Panc1 (cell line): ENCODE measurements around the gene LRMDA. TPM values are rescaled to one million over a fixed set of nuclear protein-coding genes. Genes with fewer than 3 reads are reported as not detected.

ENCODE experiments used
- ATAC-seq: fragments of 200-7000 bp; cut with Tn5 transposase; 2 replicates; pipeline ENCODE4 v1.9.1; 2020; ENCODE audit warnings: mild to moderate bottlenecking, moderate library complexity
- BruUV-seq: library from RNA; stranded (reverse); fragments of 400-500 nt; replicated peaks from 2 replicates; lab custom pipeline; 2021; lab: Mats Ljungman, UMichigan
- CTCF ChIA-PET: fragments of 300-600 bp; sonication (Branson Sonifier 250); formaldehyde crosslinking; loops from one replicate; lab custom pipeline; 2022; ENCODE audit warnings: antibody characterized with exemption; lab: Charles Lee
- POLR2A ChIA-PET: fragments of 300-600 bp; sonication (Branson Sonifier 250); formaldehyde crosslinking; loops from one replicate; lab custom pipeline; 2022; ENCODE audit warnings: antibody characterized with exemption; lab: Charles Lee
- DNase-seq: peaks from one replicate; pipeline ENCODE4 v3.0.0-alpha.2; 2010; ENCODE audit warnings: low read depth, low spot score
- H3K27ac ChIP-seq: 2 replicates; pipeline ENCODE4 v1.5.1; 2011; ENCODE audit warnings: mild to moderate bottlenecking, low read length, inconsistent platforms
- H3K27me3 ChIP-seq: fragments of 200-500 bp; sonication (Bioruptor generic); 2 replicates; pipeline ENCODE4 v1.6.0; 2014; ENCODE audit warnings: low read length, inconsistent platforms; ENCODE audit not compliant: control insufficient read depth, insufficient read depth
- H3K36me3 ChIP-seq: fragments of 200-500 bp; sonication (Bioruptor generic); 2 replicates; pipeline ENCODE4 v1.5.1; 2014; ENCODE audit warnings: inconsistent platforms, mild to moderate bottlenecking, low read length, moderate library complexity; ENCODE audit not compliant: control insufficient read depth, insufficient read depth
- H3K4me1 ChIP-seq: 2 replicates; pipeline ENCODE4 v1.5.1; 2011; ENCODE audit warnings: inconsistent platforms, mild to moderate bottlenecking, low read length, moderate library complexity; ENCODE audit not compliant: control insufficient read depth, insufficient read depth
- H3K4me3 ChIP-seq, 2 experiments: 2 replicates each; pipeline ENCODE4 v1.5.1; 2011 to 2012; ENCODE audit warnings: low read depth in 2 of 2, low read length in 2 of 2, mild to moderate bottlenecking in 2 of 2, inconsistent platforms in 1 of 2, moderate library complexity in 1 of 2
- H3K9me3 ChIP-seq: fragments of 200-500 bp; sonication (Bioruptor generic); 2 replicates; pipeline ENCODE4 v1.5.1; 2014; ENCODE audit warnings: low read depth, mild to moderate bottlenecking, inconsistent platforms, low read length, moderate library complexity; ENCODE audit not compliant: control insufficient read depth, insufficient read depth
- CTCF ChIP-seq: fragments of 450-650 bp; IDR thresholded peaks from 2 replicates; pipeline ENCODE4 v1.5.1; 2017; ENCODE audit warnings: mild to moderate bottlenecking
- POLR2AphosphoS5 ChIP-seq: IDR thresholded peaks from 2 replicates; pipeline ENCODE4 v1.6.1; 2012; ENCODE audit warnings: mild to moderate bottlenecking, low read depth, low read length, moderate library complexity
- REST ChIP-seq, 2 experiments: IDR thresholded peaks; 2 replicates each; pipeline ENCODE4 v1.6.1; 2011 to 2012; ENCODE audit warnings: low read depth in 2 of 2, control low read depth in 1 of 2, low read length in 1 of 2, mild to moderate bottlenecking in 1 of 2, moderate library complexity in 1 of 2; ENCODE audit not compliant: insufficient read depth in 1 of 2
- SIN3A ChIP-seq: IDR thresholded peaks from 2 replicates; pipeline ENCODE4 v1.6.1; 2012; ENCODE audit warnings: low read depth, mild to moderate bottlenecking, low read length, moderate library complexity, borderline replicate concordance; ENCODE audit not compliant: insufficient read depth
- TCF7L2 ChIP-seq: IDR thresholded peaks from 2 replicates; pipeline ENCODE4 v1.6.1; 2011; ENCODE audit warnings: mild to moderate bottlenecking, low read depth, low read length, inconsistent platforms
- in situ Hi-C: cut with HindIII; loops from 2 replicates; pipeline ENCODE4 v1.10.0; 2016; ENCODE audit warnings: low sequenced_read_pairs, low pct_unique_long_range_greater_than_20kb
- intact Hi-C: fragments of 100-400 bp; cut with micrococcal nuclease; formaldehyde crosslinking; loops from one replicate; pipeline ENCODE4 v1.10.0; 2022; ENCODE audit not compliant: unreplicated experiment
- total RNA-seq: library from RNA; stranded (reverse); gene quantifications from one replicate; pipeline ENCODE4 v1.2.1, GENCODE V29; 2021; ENCODE audit not compliant: unreplicated experiment

The LRMDA gene
- total RNA-seq, 1 experiment from 2014 or later: 1.2 TPM

GRCh38 chr10:75444781-75445386 is 13.5 kb downstream of the LRMDA start:
- no peaks in the 10 kb centered on the region for H3K9me3 ChIP-seq
- no peaks in the 10 kb centered on the region for H3K27me3 ChIP-seq
- intact Hi-C loops: no loop called here
- in situ Hi-C loops: no loop called here
- TF ChIP-seq REST (IDR thresholded peaks at IDR 0.05; ENCODE audit: insufficient read depth in 1 of 2, low read depth in 2 of 2, low read length in 1 of 2): no peak
- TF ChIP-seq CTCF: no peak
- no peak for TF ChIP-seq SIN3A
- TF ChIP-seq TCF7L2: no peak
- no peak for TF ChIP-seq POLR2AphosphoS5
- H3K36me3 ChIP-seq: no peaks in the 10 kb centered on the region
- H3K27ac ChIP-seq: no peak overlapping the region
- no TSS peak for BruUV-seq
- ChIA-PET POLR2A (no interaction called here), CTCF (no interaction called here)
- no peak for DNase-seq
- H3K4me3 ChIP-seq: no peak overlapping the region
- ATAC-seq: no peak
- no peaks in the 10 kb centered on the region for H3K4me1 ChIP-seq

- no peak for TF ChIP-seq SIN3A
- no peak for TF ChIP-seq CTCF
- TF ChIP-seq TCF7L2: no peak
- TF ChIP-seq REST (IDR thresholded peaks at IDR 0.05; ENCODE audit: insufficient read depth in 1 of 2, low read depth in 2 of 2, low read length in 1 of 2): no peak
- TF ChIP-seq POLR2AphosphoS5: no peak
Measured at GRCh38 chr10:75446508-75446907, 15.1 kb downstream of the LRMDA start.

More at GRCh38 chr10:75446508-75446907, 15.1 kb downstream of the LRMDA start:
- no TSS peak for BruUV-seq
- POLR2A ChIA-PET: no interaction called here
- Histone ChIP-seq H3K27me3 (no peaks in the 10 kb centered on the region; the same call in 1 of the 2 replicates), H3K9me3 (no peaks in the 10 kb centered on the region), H3K36me3 (no peaks in the 10 kb centered on the region), H3K4me1 (no peaks in the 10 kb centered on the region), H3K4me3 (no peak overlapping the region), H3K27ac (no peak overlapping the region)
- intact Hi-C loops (no loop called here), in situ Hi-C loops (no loop called here)
- ATAC-seq (no peak), DNase-seq (no peak)
- CTCF ChIA-PET: no interaction called here
